PC-3 (cell line): Measurements from ENCODE around the gene TENM4.

Source experiments
- CTCF ChIP-seq: fragments of 300-600 bp; sonication (generic); conservative IDR thresholded peaks from 2 replicates; pipeline ENCODE4 v1.5.1; 2017; ENCODE audit warnings: antibody characterized with exemption, low read depth, mild to moderate bottlenecking, low read length
- EZH2 ChIP-seq: fragments of 300-600 bp; sonication (generic); IDR thresholded peaks from one replicate; pipeline ENCODE4 v1.6.1; 2017; ENCODE audit warnings: antibody characterized with exemption, mild to moderate bottlenecking, low read length; ENCODE audit not compliant: unreplicated experiment
- EZH2phosphoT487 ChIP-seq: fragments of 300-600 bp; sonication (generic); IDR thresholded peaks from 2 replicates; pipeline ENCODE4 v1.6.1; 2018; ENCODE audit warnings: mild to moderate bottlenecking, antibody characterized with exemption, low read length, borderline replicate concordance

- TF ChIP-seq CTCF (no peak), EZH2 (no peak), EZH2phosphoT487 (no peak)
Observed at GRCh38 chr11:79219186-79220045, 221.4 kb downstream of the TENM4 start.
